ENCODE results near the gene DENND1A.
"Not testable (repeated sequence)": the region's sequence is repeated elsewhere in the genome, so short reads cannot be mapped to it uniquely, and the experiment has no call there.

Gene DENND1A

DNA sequence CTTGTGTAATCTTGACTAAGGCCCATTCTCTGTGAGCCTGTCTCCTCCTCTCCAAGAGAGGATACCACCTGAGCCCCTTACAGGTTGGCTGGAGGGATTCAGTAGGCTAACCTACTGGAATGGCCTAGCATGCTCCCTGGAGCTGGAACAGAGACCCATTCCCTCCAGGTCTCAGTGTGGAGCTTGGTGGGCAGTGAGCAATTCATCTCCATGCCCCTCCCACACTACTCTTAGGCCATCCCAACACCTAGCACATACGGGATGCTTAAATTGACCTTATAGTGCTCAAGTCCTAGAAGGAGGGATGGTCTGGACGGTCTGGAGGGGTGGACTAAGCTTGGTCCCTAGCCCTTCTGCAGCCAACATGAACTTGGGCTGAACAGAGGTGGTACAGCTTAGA is 498.3 kb downstream of the DENND1A start:
- Histone ChIP-seq H3K27ac (no peak overlapping the region), H3K27me3 (ENCODE audit: control insufficient read depth, insufficient read depth, low read length) (no peaks in the 10 kb centered on the region), H3K79me2 (no peaks in the 10 kb centered on the region), H2AFZ (no peak overlapping the region), H3K36me3 (ENCODE audit: control insufficient read depth, insufficient read depth, low read length) (no peaks in the 10 kb centered on the region), H3K4me3 (ENCODE audit: low read depth, low read length) (no peak overlapping the region), H3K4me2 (ENCODE audit: low read length) (no peak overlapping the region), H3K4me1 (no peaks in the 10 kb centered on the region), H3K9me3 (ENCODE audit: control insufficient read depth, low read length) (no peaks in the 10 kb centered on the region), H3K9ac (no peak overlapping the region)
- TF ChIP-seq, protein P1, sequence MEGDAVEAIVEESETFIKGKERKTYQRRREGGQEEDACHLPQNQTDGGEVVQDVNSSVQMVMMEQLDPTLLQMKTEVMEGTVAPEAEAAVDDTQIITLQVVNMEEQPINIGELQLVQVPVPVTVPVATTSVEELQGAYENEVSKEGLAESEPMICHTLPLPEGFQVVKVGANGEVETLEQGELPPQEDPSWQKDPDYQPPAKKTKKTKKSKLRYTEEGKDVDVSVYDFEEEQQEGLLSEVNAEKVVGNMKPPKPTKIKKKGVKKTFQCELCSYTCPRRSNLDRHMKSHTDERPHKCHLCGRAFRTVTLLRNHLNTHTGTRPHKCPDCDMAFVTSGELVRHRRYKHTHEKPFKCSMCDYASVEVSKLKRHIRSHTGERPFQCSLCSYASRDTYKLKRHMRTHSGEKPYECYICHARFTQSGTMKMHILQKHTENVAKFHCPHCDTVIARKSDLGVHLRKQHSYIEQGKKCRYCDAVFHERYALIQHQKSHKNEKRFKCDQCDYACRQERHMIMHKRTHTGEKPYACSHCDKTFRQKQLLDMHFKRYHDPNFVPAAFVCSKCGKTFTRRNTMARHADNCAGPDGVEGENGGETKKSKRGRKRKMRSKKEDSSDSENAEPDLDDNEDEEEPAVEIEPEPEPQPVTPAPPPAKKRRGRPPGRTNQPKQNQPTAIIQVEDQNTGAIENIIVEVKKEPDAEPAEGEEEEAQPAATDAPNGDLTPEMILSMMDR (IDR thresholded peaks at IDR 0.05): no peak

DNA sequence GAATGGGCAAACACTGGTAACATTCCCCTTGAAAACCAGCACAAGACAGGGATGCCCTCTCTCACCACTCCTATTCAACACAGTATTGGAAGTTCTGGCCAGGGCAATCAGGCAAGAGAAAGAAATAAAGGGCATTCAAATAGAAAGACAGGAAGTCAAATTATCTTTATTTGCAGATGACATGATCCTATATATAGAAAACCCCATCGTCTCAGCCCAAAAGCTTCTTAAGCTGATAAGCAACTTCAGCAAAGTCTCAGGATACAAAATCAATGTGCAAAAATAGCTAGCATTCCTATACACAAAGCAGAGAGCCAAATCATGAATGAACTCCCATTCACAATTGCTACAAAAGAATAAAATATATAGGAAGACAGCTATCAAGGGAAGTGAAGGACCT is 501.5 kb downstream of the DENND1A start:
- not testable (repeated sequence) for H3K36me3 ChIP-seq (ENCODE audit: control insufficient read depth, insufficient read depth, low read length); H3K27me3 ChIP-seq (ENCODE audit: control insufficient read depth, insufficient read depth, low read length); H3K4me1 ChIP-seq; H3K9ac ChIP-seq; H3K79me2 ChIP-seq; H2AFZ ChIP-seq; H3K27ac ChIP-seq; H3K9me3 ChIP-seq (ENCODE audit: control insufficient read depth, low read length); H3K4me2 ChIP-seq (ENCODE audit: low read length); H3K4me3 ChIP-seq (ENCODE audit: low read depth, low read length)

DNA sequence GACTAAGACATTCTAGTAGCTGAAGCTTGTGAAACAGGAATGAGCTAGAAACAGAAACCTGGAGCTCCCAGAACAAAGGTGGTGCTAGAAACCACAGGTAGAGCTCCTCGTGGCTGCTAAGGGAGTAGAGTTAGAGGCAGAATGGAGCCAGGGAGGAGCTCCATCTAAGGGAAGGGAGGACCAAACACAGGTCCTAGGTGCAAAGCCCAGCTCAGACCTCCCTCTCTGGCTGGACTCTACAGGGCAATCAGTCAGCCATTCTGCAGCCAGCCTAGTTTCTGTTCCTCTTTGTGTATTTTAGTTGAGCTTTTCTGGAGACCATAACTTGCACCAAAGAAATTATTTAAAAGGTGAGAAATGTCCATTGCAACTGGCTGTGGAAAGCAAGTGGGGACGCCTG is 503.5 kb downstream of the DENND1A start:
- Histone ChIP-seq H3K36me3 (ENCODE audit: control insufficient read depth, insufficient read depth, low read length) (no peaks in the 10 kb centered on the region), H3K79me2 (no peaks in the 10 kb centered on the region), H3K4me2 (ENCODE audit: low read length) (no peak overlapping the region), H3K27ac (no peak overlapping the region), H2AFZ (no peak overlapping the region), H3K9ac (no peak overlapping the region), H3K27me3 (ENCODE audit: control insufficient read depth, insufficient read depth, low read length) (no peaks in the 10 kb centered on the region), H3K4me1 (no peaks in the 10 kb centered on the region), H3K9me3 (ENCODE audit: control insufficient read depth, low read length) (no peaks in the 10 kb centered on the region), H3K4me3 (ENCODE audit: low read depth, low read length) (no peak overlapping the region)
- TF ChIP-seq, protein P1 (IDR thresholded peaks at IDR 0.05): no peak

DNA sequence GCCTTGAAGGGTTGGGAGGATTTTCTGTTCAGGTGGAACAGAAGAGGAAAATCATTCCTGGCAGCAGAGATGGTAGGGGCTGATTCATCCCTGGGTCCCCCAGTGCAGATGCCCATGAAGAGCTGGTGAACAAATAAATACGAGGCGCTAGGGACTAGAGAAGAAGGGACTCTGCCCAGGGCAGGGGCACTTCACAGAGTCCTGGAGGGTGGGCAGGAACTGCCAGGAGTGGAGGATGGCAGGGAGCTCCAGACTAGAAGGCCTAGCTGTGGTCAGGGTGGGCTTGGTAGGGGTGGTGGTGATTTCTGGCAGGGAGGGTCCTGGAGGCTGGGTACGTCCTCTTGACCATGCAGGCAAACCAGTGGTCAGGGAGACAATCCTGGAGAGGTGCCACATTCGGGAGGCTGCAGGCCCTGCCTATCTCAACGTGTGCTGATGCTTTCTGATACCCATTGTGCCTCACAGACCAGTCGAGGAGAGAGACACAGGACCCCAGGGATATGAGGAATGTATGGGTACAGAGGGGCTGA is 504.0 kb downstream of the DENND1A start:
- Histone ChIP-seq H3K27me3 (ENCODE audit: control insufficient read depth, insufficient read depth, low read length) (no peaks in the 10 kb centered on the region), H3K4me1 (no peaks in the 10 kb centered on the region), H3K79me2 (no peaks in the 10 kb centered on the region), H3K27ac (no peak overlapping the region), H3K9me3 (ENCODE audit: control insufficient read depth, low read length) (no peaks in the 10 kb centered on the region), H2AFZ (no peak overlapping the region), H3K9ac (no peak overlapping the region), H3K4me2 (ENCODE audit: low read length) (no peak overlapping the region), H3K36me3 (ENCODE audit: control insufficient read depth, insufficient read depth, low read length) (no peaks in the 10 kb centered on the region), H3K4me3 (ENCODE audit: low read depth, low read length) (no peak overlapping the region)
- TF ChIP-seq, protein P1 (IDR thresholded peaks at IDR 0.05): no peak

DNA sequence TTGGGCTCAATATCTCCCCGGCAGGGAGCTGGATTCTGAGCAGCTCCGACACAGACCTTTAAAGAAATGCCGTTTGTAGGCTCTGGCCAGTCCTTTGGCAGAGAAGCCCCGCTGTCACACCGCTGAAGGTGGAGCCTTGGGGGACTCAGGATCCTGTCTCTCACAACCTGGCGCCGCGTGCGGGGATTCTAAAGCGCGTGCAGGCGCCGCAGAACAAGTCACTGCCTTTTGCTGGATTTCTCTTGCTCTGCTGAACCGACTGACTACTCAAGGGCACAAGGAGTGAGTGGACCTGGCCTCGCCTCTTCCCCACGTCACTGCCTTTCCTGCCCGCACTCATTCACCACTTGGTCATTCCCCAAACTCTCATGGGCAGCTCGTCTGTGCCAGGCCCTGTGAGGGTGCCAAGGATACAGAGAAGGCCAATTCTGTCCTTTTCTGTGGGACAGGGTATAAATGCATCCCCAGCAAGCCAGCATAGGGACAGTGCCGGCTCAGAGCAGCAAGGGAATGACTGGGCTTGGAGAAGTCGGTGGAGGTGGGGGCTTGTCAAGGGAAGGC is 504.6 kb downstream of the DENND1A start:
- Histone ChIP-seq H3K27ac (no peak overlapping the region), H3K36me3 (ENCODE audit: control insufficient read depth, insufficient read depth, low read length) (no peaks in the 10 kb centered on the region), H3K9me3 (ENCODE audit: control insufficient read depth, low read length) (no peaks in the 10 kb centered on the region), H3K27me3 (ENCODE audit: control insufficient read depth, insufficient read depth, low read length) (no peaks in the 10 kb centered on the region), H3K4me2 (ENCODE audit: low read length) (no peak overlapping the region), H3K4me1 (no peaks in the 10 kb centered on the region), H3K9ac (no peak overlapping the region), H3K79me2 (no peaks in the 10 kb centered on the region), H3K4me3 (ENCODE audit: low read depth, low read length) (no peak overlapping the region), H2AFZ (no peak overlapping the region)
- TF ChIP-seq, protein P1 (IDR thresholded peaks at IDR 0.05): no peak
